Large intestine (tissue), 3 donors: ENCODE results near the gene EXOC4. TPM values are rescaled to one million over a fixed set of nuclear protein-coding genes. Genes with fewer than 3 reads are reported as not detected.
"Not testable (repeated sequence)": the region's sequence is repeated elsewhere in the genome, so short reads cannot be mapped to it uniquely, and the experiment has no call there.

Experiments
- DNase-seq, 2 donors: peaks; one replicate each; pipeline versions ENCODE4 v3.0.0 to v3.0.0-alpha.2; 2013
- H3K27ac ChIP-seq: one replicate; pipeline ENCODE4 v1.5.1; 2013; ENCODE audit warnings: low read length
- H3K27me3 ChIP-seq: 2 replicates; pipeline ENCODE4 v1.6.1; 2013; ENCODE audit warnings: low read length; ENCODE audit not compliant: control insufficient read depth, insufficient read depth
- H3K36me3 ChIP-seq: 2 replicates; pipeline ENCODE4 v1.6.1; 2013; ENCODE audit warnings: low read length; ENCODE audit not compliant: control insufficient read depth, insufficient read depth
- H3K4me1 ChIP-seq: one replicate; pipeline ENCODE4 v1.6.1; 2013; ENCODE audit warnings: low read length; ENCODE audit not compliant: control insufficient read depth, insufficient read depth
- H3K4me3 ChIP-seq: one replicate; pipeline ENCODE4 v1.5.1; 2013; ENCODE audit warnings: low read length
- H3K9me3 ChIP-seq: one replicate; pipeline ENCODE4 v1.6.1; 2013; ENCODE audit warnings: mild to moderate bottlenecking, low read depth, low read length, moderate library complexity; ENCODE audit not compliant: control insufficient read depth
- WGBS: methylation state at CpG from one replicate; pipeline ENCODE4 v1.1.5; 2013; ENCODE audit warnings: low lambda C conversion rate; ENCODE audit not compliant: insufficient coverage; 5-methylcytosine and 5-hydroxymethylcytosine counted together
- polyA plus RNA-seq: library from polyadenylated mRNA; unstranded; fragments of 120-200 nt; gene quantifications from one replicate; pipeline ENCODE4 v1.2.1, GENCODE V29; 2013

Gene EXOC4
- polyA plus RNA-seq, 1 donor, result 45.4 TPM

DNA sequence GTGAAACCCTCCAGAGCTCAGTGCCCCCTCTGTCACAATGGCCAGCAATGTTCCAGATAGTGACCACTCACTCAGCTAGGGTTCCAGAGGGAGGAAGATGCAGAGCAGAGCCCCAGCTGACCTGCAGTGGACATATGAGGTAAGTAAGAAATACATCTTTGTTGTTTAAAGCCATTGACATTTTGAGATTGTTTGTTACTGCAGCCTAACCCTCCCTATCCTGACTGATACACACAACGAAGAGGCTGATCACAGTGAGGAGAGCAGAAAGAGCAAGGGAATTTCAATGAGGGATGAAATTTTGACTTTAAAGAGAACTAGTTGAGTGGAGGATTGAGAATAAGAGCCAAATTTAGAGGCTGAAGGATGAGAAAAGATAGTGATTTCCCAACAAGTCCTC, 822.9 kb downstream of the EXOC4 start:
- H3K9me3 ChIP-seq, result no peaks in the 10 kb centered on the region
- WGBS, result no CpG with 5 or more reads among the region's 1 CpG
- H3K27me3 ChIP-seq, result no peaks in the 10 kb centered on the region
- no peaks in the 10 kb centered on the region for H3K36me3 ChIP-seq
- no peak for DNase-seq
- no peaks in the 10 kb centered on the region for H3K4me1 ChIP-seq
- H3K27ac ChIP-seq, result no peak overlapping the region
- no peak overlapping the region for H3K4me3 ChIP-seq

DNA sequence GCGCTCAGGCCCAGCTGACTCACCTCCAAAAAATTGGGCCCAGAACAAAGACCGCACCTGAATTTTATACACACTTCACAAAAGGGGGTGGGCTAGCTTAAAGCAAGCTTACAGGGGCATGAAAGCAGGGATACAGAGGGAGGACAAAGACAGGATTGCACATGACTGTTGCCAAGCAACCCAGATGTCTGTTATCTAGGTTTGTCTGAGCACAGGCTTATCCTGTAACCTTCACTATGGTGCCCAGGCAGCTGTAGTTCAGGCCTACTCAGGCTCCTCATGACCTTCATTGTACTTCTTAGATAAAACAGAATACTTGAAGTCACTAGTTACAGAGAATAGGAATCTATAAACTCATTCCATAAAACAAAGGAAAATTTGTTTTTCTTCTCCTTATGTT, 824.7 kb downstream of the EXOC4 start:
- not testable (repeated sequence) for H3K4me1 ChIP-seq, H3K4me3 ChIP-seq, H3K9me3 ChIP-seq, H3K36me3 ChIP-seq, H3K27me3 ChIP-seq, DNase-seq, H3K27ac ChIP-seq
- no CpG with 5 or more reads among the region's 2 CpGs for WGBS

- H3K4me3 ChIP-seq, result no peak overlapping the region
- no peaks in the 10 kb centered on the region for H3K9me3 ChIP-seq
- no CpG with 5 or more reads among the region's 2 CpGs for WGBS
- H3K27ac ChIP-seq, result no peak overlapping the region
- no peak for DNase-seq
- H3K4me1 ChIP-seq, result no peaks in the 10 kb centered on the region
- H3K27me3 ChIP-seq, result no peaks in the 10 kb centered on the region
- H3K36me3 ChIP-seq, result no peaks in the 10 kb centered on the region
These were observed 826.1 kb downstream of the EXOC4 start for GRCh38 chr7:134078991-134079390.

GRCh38 chr7:134081695-134082094, 828.8 kb downstream of the EXOC4 start:
- H3K9me3 ChIP-seq, result no peaks in the 10 kb centered on the region
- H3K4me3 ChIP-seq, result no peak overlapping the region
- H3K27me3 ChIP-seq, result no peaks in the 10 kb centered on the region
- no peaks in the 10 kb centered on the region for H3K36me3 ChIP-seq
- no peaks in the 10 kb centered on the region for H3K4me1 ChIP-seq
- WGBS, result 83% methylated on average over 1 of the region's 1 CpG
- H3K27ac ChIP-seq, result no peak overlapping the region
- DNase-seq, result no peak

- no peaks in the 10 kb centered on the region for H3K9me3 ChIP-seq
- DNase-seq, result peak in 1 of 2 donors; percentile 13
- WGBS, result no CpG with 5 or more reads among the region's 3 CpGs
- H3K27me3 ChIP-seq, result no peaks in the 10 kb centered on the region
- H3K4me1 ChIP-seq, result no peaks in the 10 kb centered on the region
- H3K27ac ChIP-seq, result peak overlapping the region; percentile 56
- no peak overlapping the region for H3K4me3 ChIP-seq
- no peaks in the 10 kb centered on the region for H3K36me3 ChIP-seq
These were observed 831.0 kb downstream of the EXOC4 start for GRCh38 chr7:134083766-134084487.

- Histone ChIP-seq H3K27ac (peak overlapping the region; percentile 56), H3K27me3 (no peaks in the 10 kb centered on the region), H3K36me3 (no peaks in the 10 kb centered on the region), H3K4me3 (no peak overlapping the region), H3K9me3 (no peaks in the 10 kb centered on the region), H3K4me1 (no peaks in the 10 kb centered on the region)
- WGBS, result 100% methylated on average over 2 of the region's 3 CpGs
- DNase-seq, result peak in 1 of 2 donors; percentile 0
These were observed 831.7 kb downstream of the EXOC4 start for GRCh38 chr7:134084488-134085144.

- DNase-seq, result no peak
- H3K9me3 ChIP-seq, result no peaks in the 10 kb centered on the region
- H3K36me3 ChIP-seq, result no peaks in the 10 kb centered on the region
- no peak overlapping the region for H3K27ac ChIP-seq
- no peaks in the 10 kb centered on the region for H3K27me3 ChIP-seq
- no peak overlapping the region for H3K4me3 ChIP-seq
- no peaks in the 10 kb centered on the region for H3K4me1 ChIP-seq
These were observed 832.4 kb downstream of the EXOC4 start for GRCh38 chr7:134085311-134085710.

- no peaks in the 10 kb centered on the region for H3K4me1 ChIP-seq
- DNase-seq, result peak in 1 of 2 donors; percentile 0
- no peaks in the 10 kb centered on the region for H3K9me3 ChIP-seq
- 100% methylated on average over 1 of the region's 2 CpGs for WGBS
- no peaks in the 10 kb centered on the region for H3K27me3 ChIP-seq
- H3K4me3 ChIP-seq, result no peak overlapping the region
- H3K36me3 ChIP-seq, result no peaks in the 10 kb centered on the region
- no peak overlapping the region for H3K27ac ChIP-seq
These were observed 834.3 kb downstream of the EXOC4 start for GRCh38 chr7:134086998-134087735.

- Histone ChIP-seq H3K9me3 (peaks cover 6% of the 10 kb centered on the region), H3K27ac (no peak overlapping the region), H3K27me3 (no peaks in the 10 kb centered on the region), H3K4me3 (no peak overlapping the region), H3K4me1 (no peaks in the 10 kb centered on the region), H3K36me3 (no peaks in the 10 kb centered on the region)
- DNase-seq, result peak in 1 of 2 donors; percentile 1
These were observed 835.3 kb downstream of the EXOC4 start for GRCh38 chr7:134088199-134088598.

DNA sequence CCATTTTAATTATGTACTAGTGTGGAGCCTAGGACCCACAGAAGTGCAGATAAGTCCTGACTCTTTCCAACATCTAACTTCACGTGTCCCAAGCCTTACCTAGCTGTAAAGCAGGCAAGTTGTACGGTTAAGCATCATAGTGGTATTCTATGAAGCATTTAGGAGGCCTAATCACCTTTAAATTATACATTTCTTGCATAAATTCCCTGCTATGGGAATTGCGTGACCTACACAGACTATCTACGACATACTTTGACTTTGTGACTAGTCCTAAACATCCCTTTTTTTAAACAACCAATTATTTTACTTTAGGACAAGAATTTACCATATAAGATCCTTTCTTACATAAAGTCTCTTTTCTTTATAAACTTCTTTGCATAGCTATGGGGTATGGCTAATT, 836.6 kb downstream of the EXOC4 start:
- H3K4me1 ChIP-seq, result no peaks in the 10 kb centered on the region
- H3K36me3 ChIP-seq, result no peaks in the 10 kb centered on the region
- 93% methylated on average over 2 of the region's 4 CpGs for WGBS
- peak in 1 of 2 donors; percentile 1 for DNase-seq
- no peak overlapping the region for H3K4me3 ChIP-seq
- H3K9me3 ChIP-seq, result peaks cover 6% of the 10 kb centered on the region
- H3K27ac ChIP-seq, result no peak overlapping the region
- no peaks in the 10 kb centered on the region for H3K27me3 ChIP-seq
